ENCODE measurements around the gene CD2AP. TPM values are rescaled to one million over a fixed set of nuclear protein-coding genes. Genes with fewer than 3 reads are reported as not detected.

Gene CD2AP
- total RNA-seq, 1 donor from 2014 or later, result 16.2 TPM

- no peak overlapping the region for H3K27ac Mint-ChIP-seq (ENCODE audit: unreplicated experiment)
- DNase-seq (ENCODE audit: low spot score), result no peak
- no peaks in the 10 kb centered on the region for H3K27me3 Mint-ChIP-seq (ENCODE audit: low read depth)
Measured at GRCh38 chr6:47650553-47651432, 173.2 kb downstream of the CD2AP start.

GRCh38 chr6:47651505-47651944 lies 173.9 kb downstream of the CD2AP start:
- no peak overlapping the region for H3K4me3 Mint-ChIP-seq (ENCODE audit: unreplicated experiment)
- H3K27me3 Mint-ChIP-seq (ENCODE audit: low read depth), result no peaks in the 10 kb centered on the region
- H3K9me3 Mint-ChIP-seq (ENCODE audit: low read depth), result no peaks in the 10 kb centered on the region
- no peaks in the 10 kb centered on the region for H3K36me3 Mint-ChIP-seq (ENCODE audit: low read depth)
- no peaks in the 10 kb centered on the region for H3K4me1 Mint-ChIP-seq (ENCODE audit: low read depth)
- H3K27ac Mint-ChIP-seq (ENCODE audit: unreplicated experiment), result no peak overlapping the region
- no peak for TF ChIP-seq CTCF (IDR thresholded peaks at IDR 0.05)
- no peak for DNase-seq (ENCODE audit: low spot score)

More at GRCh38 chr6:47650553-47651432, 173.2 kb downstream of the CD2AP start:
- H3K4me3 Mint-ChIP-seq (ENCODE audit: unreplicated experiment), result no peak overlapping the region
- no peaks in the 10 kb centered on the region for H3K4me1 Mint-ChIP-seq (ENCODE audit: low read depth)
- TF ChIP-seq CTCF (IDR thresholded peaks at IDR 0.05), result no peak
- H3K36me3 Mint-ChIP-seq (ENCODE audit: low read depth), result no peaks in the 10 kb centered on the region
- no peaks in the 10 kb centered on the region for H3K9me3 Mint-ChIP-seq (ENCODE audit: low read depth)

GRCh38 chr6:47653706-47654105 lies 176.1 kb downstream of the CD2AP start:
- H3K4me1 Mint-ChIP-seq (ENCODE audit: low read depth), result no peaks in the 10 kb centered on the region
- no peak for TF ChIP-seq CTCF (IDR thresholded peaks at IDR 0.05)
- H3K27ac Mint-ChIP-seq (ENCODE audit: unreplicated experiment), result no peak overlapping the region
- H3K27me3 Mint-ChIP-seq (ENCODE audit: low read depth), result no peaks in the 10 kb centered on the region
- H3K36me3 Mint-ChIP-seq (ENCODE audit: low read depth), result no peaks in the 10 kb centered on the region
- no peaks in the 10 kb centered on the region for H3K9me3 Mint-ChIP-seq (ENCODE audit: low read depth)
- H3K4me3 Mint-ChIP-seq (ENCODE audit: unreplicated experiment), result no peak overlapping the region
- DNase-seq (ENCODE audit: low spot score), result no peak

- H3K4me3 Mint-ChIP-seq (ENCODE audit: unreplicated experiment), result no peak overlapping the region
- H3K4me1 Mint-ChIP-seq (ENCODE audit: low read depth), result no peaks in the 10 kb centered on the region
- no peaks in the 10 kb centered on the region for H3K36me3 Mint-ChIP-seq (ENCODE audit: low read depth)
- DNase-seq (ENCODE audit: low spot score), result no peak
- no peaks in the 10 kb centered on the region for H3K27me3 Mint-ChIP-seq (ENCODE audit: low read depth)
- no peaks in the 10 kb centered on the region for H3K9me3 Mint-ChIP-seq (ENCODE audit: low read depth)
- no peak overlapping the region for H3K27ac Mint-ChIP-seq (ENCODE audit: unreplicated experiment)
- no peak for TF ChIP-seq CTCF (IDR thresholded peaks at IDR 0.05)
Measured at GRCh38 chr6:47654255-47654654, 176.7 kb downstream of the CD2AP start.

- Mint-ChIP-seq H3K27ac (ENCODE audit: unreplicated experiment) (no peak overlapping the region), H3K4me3 (ENCODE audit: unreplicated experiment) (no peak overlapping the region), H3K9me3 (ENCODE audit: low read depth) (no peaks in the 10 kb centered on the region), H3K36me3 (ENCODE audit: low read depth) (no peaks in the 10 kb centered on the region), H3K27me3 (ENCODE audit: low read depth) (no peaks in the 10 kb centered on the region), H3K4me1 (ENCODE audit: low read depth) (no peaks in the 10 kb centered on the region)
- no peak for TF ChIP-seq CTCF (IDR thresholded peaks at IDR 0.05)
- no peak for DNase-seq (ENCODE audit: low spot score)
Measured at GRCh38 chr6:47655719-47656595, 178.4 kb downstream of the CD2AP start.

All from chondrocyte (in vitro differentiated cells).